Neutrophil (primary cell): ENCODE measurements around the gene LRRC28.

ENCODE experiments used
- H3K27ac ChIP-seq: fragments of 200-600 bp; sonication (generic); 2 replicates; pipeline ENCODE4 v1.5.1; 2016; ENCODE audit warnings: mild to moderate bottlenecking, moderate library complexity
- H3K27me3 ChIP-seq: fragments of 200-600 bp; sonication (generic); 2 replicates; pipeline ENCODE4 v1.6.0; 2016; ENCODE audit warnings: mild to moderate bottlenecking
- H3K36me3 ChIP-seq: fragments of 200-600 bp; sonication (generic); 2 replicates; pipeline ENCODE4 v1.5.1; 2017
- H3K4me1 ChIP-seq, 2 experiments: fragments of 200-600 bp in 1 of 2; sonication (generic) in 1 of 2; 1 replicate in 1 of 2; 2 replicates in 1 of 2; pipeline versions ENCODE4 v1.5.1 to v1.6.1; 2013 to 2016; ENCODE audit warnings: low read depth in 1 of 2, low read length in 1 of 2, mild to moderate bottlenecking in 1 of 2, moderate library complexity in 1 of 2; ENCODE audit not compliant: control insufficient read depth in 1 of 2, insufficient read depth in 1 of 2
- H3K4me3 ChIP-seq, 2 experiments: fragments of 200-600 bp in 1 of 2; sonication (generic) in 1 of 2; 1 replicate in 1 of 2; 2 replicates in 1 of 2; pipeline ENCODE4 v1.5.1; 2013 to 2016; ENCODE audit warnings: low read depth in 1 of 2, low read length in 1 of 2, mild to moderate bottlenecking in 1 of 2, moderate library complexity in 1 of 2
- H3K9me3 ChIP-seq: fragments of 200-600 bp; sonication (generic); 2 replicates; pipeline ENCODE4 v1.5.1; 2016
- CTCF ChIP-seq: fragments of 200-600 bp; sonication (generic); IDR thresholded peaks from 2 replicates; pipeline ENCODE4 v1.5.1; 2016; ENCODE audit warnings: antibody characterized with exemption

Gene LRRC28

GRCh38 chr15:99343208-99343607 lies 91.9 kb downstream of the LRRC28 start:
- peaks cover 5 to 8% of the 10 kb centered on the region in 2 experiments for H3K4me1 ChIP-seq
- no peak overlapping the region for H3K27ac ChIP-seq
- no peaks in the 10 kb centered on the region for H3K27me3 ChIP-seq
- H3K36me3 ChIP-seq = no peaks in the 10 kb centered on the region
- no peak overlapping the region for H3K4me3 ChIP-seq
- H3K9me3 ChIP-seq = no peaks in the 10 kb centered on the region
- no peak for TF ChIP-seq CTCF

- H3K36me3 ChIP-seq = no peaks in the 10 kb centered on the region
- no peak overlapping the region for H3K27ac ChIP-seq
- no peaks in the 10 kb centered on the region for H3K27me3 ChIP-seq
- no peak overlapping the region for H3K4me3 ChIP-seq
- H3K9me3 ChIP-seq = no peaks in the 10 kb centered on the region
- peaks cover 6 to 8% of the 10 kb centered on the region in 2 experiments for H3K4me1 ChIP-seq
- TF ChIP-seq CTCF = no peak
Measured at GRCh38 chr15:99343881-99344551, 92.7 kb downstream of the LRRC28 start.

GRCh38 chr15:99344639-99345038 lies 93.4 kb downstream of the LRRC28 start:
- no peaks in the 10 kb centered on the region for H3K27me3 ChIP-seq
- no peaks in the 10 kb centered on the region for H3K9me3 ChIP-seq
- no peak for TF ChIP-seq CTCF
- no peak overlapping the region for H3K27ac ChIP-seq
- no peak overlapping the region for H3K4me3 ChIP-seq
- H3K4me1 ChIP-seq = peaks cover 13 to 14% of the 10 kb centered on the region in 2 experiments
- no peaks in the 10 kb centered on the region for H3K36me3 ChIP-seq

- no peak for TF ChIP-seq CTCF
- Histone ChIP-seq H3K27me3 (no peaks in the 10 kb centered on the region), H3K4me1 (peaks cover 16 to 17% of the 10 kb centered on the region in 2 experiments), H3K27ac (no peak overlapping the region), H3K4me3 (no peak overlapping the region), H3K9me3 (no peaks in the 10 kb centered on the region), H3K36me3 (no peaks in the 10 kb centered on the region)
Measured at GRCh38 chr15:99345242-99345641, 94.0 kb downstream of the LRRC28 start.

GRCh38 chr15:99345832-99346462 lies 94.7 kb downstream of the LRRC28 start:
- H3K36me3 ChIP-seq = no peaks in the 10 kb centered on the region
- H3K4me3 ChIP-seq = no peak overlapping the region
- H3K27ac ChIP-seq = no peak overlapping the region
- H3K27me3 ChIP-seq = no peaks in the 10 kb centered on the region
- no peak for TF ChIP-seq CTCF
- H3K9me3 ChIP-seq = no peaks in the 10 kb centered on the region
- H3K4me1 ChIP-seq = peaks cover 23 to 24% of the 10 kb centered on the region in 2 experiments
